PC-9 (cell line): ENCODE data around the gene CITED1. TPM values are rescaled to one million over a fixed set of nuclear protein-coding genes. Genes with fewer than 3 reads are reported as not detected.

Source experiments
- BruUV-seq: library from RNA; stranded (reverse); fragments of 400-500 nt; replicated peaks from 2 replicates; lab custom pipeline; 2021; lab: Mats Ljungman, UMichigan
- CTCF ChIA-PET: fragments of 300-600 bp; sonication (Branson Sonifier 250); formaldehyde crosslinking; loops from one replicate; lab custom pipeline; 2022; ENCODE audit warnings: antibody characterized with exemption; lab: Charles Lee
- POLR2A ChIA-PET: fragments of 300-600 bp; sonication (Branson Sonifier 250); formaldehyde crosslinking; loops from one replicate; lab custom pipeline; 2022; ENCODE audit warnings: antibody characterized with exemption; ENCODE audit not compliant: unreplicated experiment; lab: Charles Lee
- DNase-seq, 2 experiments: peaks; one replicate each; pipeline versions ENCODE4 v3.0.0 to v3.0.0-alpha.2; 2015 to 2022; ENCODE audit warnings: mixed read lengths in 1 of 2
- H2AFZ ChIP-seq: fragments of 200-600 bp; sonication (generic); 2 replicates; pipeline ENCODE4 v1.8.1; 2017; ENCODE audit warnings: antibody characterized with exemption
- H3F3A ChIP-seq: fragments of 200-600 bp; sonication (generic); 2 replicates; pipeline ENCODE4 v1.8.1; 2017; ENCODE audit warnings: antibody characterized with exemption, mild to moderate bottlenecking, low read depth; ENCODE audit not compliant: insufficient read depth
- H3K27ac ChIP-seq: fragments of 200-600 bp; sonication (generic); 2 replicates; pipeline ENCODE4 v1.6.1; 2016; ENCODE audit warnings: mixed run types
- H3K27me3 ChIP-seq: fragments of 200-600 bp; sonication (generic); 2 replicates; pipeline ENCODE4 v1.6.1; 2016; ENCODE audit warnings: low read depth, mixed run types; ENCODE audit not compliant: insufficient read depth
- H3K36me3 ChIP-seq: fragments of 200-600 bp; sonication (generic); 2 replicates; pipeline ENCODE4 v1.6.1; 2016; ENCODE audit warnings: low read depth, mixed run types
- H3K4me1 ChIP-seq: fragments of 200-600 bp; sonication (generic); replicated peaks from 2 replicates; pipeline ENCODE4 v1.6.1; 2016; ENCODE audit warnings: mixed run types; ENCODE audit not compliant: insufficient read depth
- H3K4me2 ChIP-seq: fragments of 200-600 bp; sonication (generic); 2 replicates; pipeline ENCODE4 v1.6.1; 2017; ENCODE audit warnings: mixed run types
- H3K4me3 ChIP-seq: fragments of 200-600 bp; sonication (generic); 2 replicates; pipeline ENCODE4 v1.6.1; 2016; ENCODE audit warnings: mixed run types
- H3K79me2 ChIP-seq: fragments of 200-600 bp; sonication (generic); 2 replicates; pipeline ENCODE4 v1.6.1; 2017; ENCODE audit warnings: low read depth, mixed run types
- H3K9me2 ChIP-seq: fragments of 200-600 bp; sonication (generic); 2 replicates; pipeline ENCODE4 v1.8.1; 2017; ENCODE audit warnings: mild to moderate bottlenecking; ENCODE audit not compliant: insufficient read depth
- H3K9me3 ChIP-seq: fragments of 200-600 bp; sonication (generic); 2 replicates; pipeline ENCODE4 v1.8.1; 2016; ENCODE audit warnings: low read depth; ENCODE audit not compliant: insufficient read depth
- H4K20me1 ChIP-seq: fragments of 200-600 bp; sonication (generic); 2 replicates; pipeline ENCODE4 v1.8.1; 2017; ENCODE audit not compliant: insufficient read depth
- EZH2 ChIP-seq: fragments of 200-600 bp; sonication (generic); IDR thresholded peaks from 2 replicates; pipeline ENCODE4 v1.8.0; 2017; ENCODE audit warnings: antibody characterized with exemption, low read depth
- intact Hi-C: fragments of 100-400 bp; cut with micrococcal nuclease; formaldehyde crosslinking; loops from one replicate; pipeline ENCODE4 v1.10.0; 2022; ENCODE audit not compliant: unreplicated experiment
- total RNA-seq: library from RNA; stranded (reverse); gene quantifications from 2 replicates; pipeline ENCODE4 v1.2.3, GENCODE V29; 2021
- TF ChIP-seq, protein P1 (sequence below): fragments of 200-600 bp; sonication (generic); conservative IDR thresholded peaks from 2 replicates; pipeline ENCODE4 v1.6.1; 2017; ENCODE audit warnings: mixed run types, antibody characterized with exemption, mild to moderate bottlenecking, moderate library complexity

Gene CITED1
- total RNA-seq, 1 experiment from 2014 or later = not detected

DNA sequence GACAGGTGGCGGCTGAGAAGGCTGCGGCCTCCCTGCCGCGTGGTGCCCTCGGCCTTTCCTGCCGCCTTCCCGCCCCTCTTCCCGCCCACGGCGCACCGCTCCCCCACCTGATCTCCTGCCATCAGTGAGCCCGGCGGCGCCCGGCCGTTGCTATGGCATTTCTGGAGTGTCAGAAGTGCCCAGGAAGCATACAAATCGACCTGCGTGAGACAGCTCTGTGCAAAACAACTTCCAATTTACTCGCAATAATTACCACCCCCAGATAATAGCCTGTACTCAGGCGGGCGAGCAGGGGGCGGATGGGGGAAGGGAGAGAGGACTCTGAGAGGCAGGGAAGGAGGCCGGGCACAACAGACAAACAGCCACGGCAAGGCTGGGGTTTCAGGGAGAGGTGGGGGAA lies 50.3 kb downstream of the CITED1 start:
- Histone ChIP-seq H3K27me3 (no peaks in the 10 kb centered on the region), H3K9me2 (no peaks in the 10 kb centered on the region), H3F3A (no peaks in the 10 kb centered on the region), H3K9me3 (no peaks in the 10 kb centered on the region), H2AFZ (no peak overlapping the region), H3K79me2 (no peaks in the 10 kb centered on the region), H4K20me1 (no peaks in the 10 kb centered on the region), H3K4me1 (no peaks in the 10 kb centered on the region), H3K4me3 (no peak overlapping the region), H3K27ac (no peak overlapping the region), H3K4me2 (no peak overlapping the region), H3K36me3 (no peaks in the 10 kb centered on the region)
- intact Hi-C loops = no loop called here
- TF ChIP-seq EZH2 = no peak
- TF ChIP-seq, protein P1, sequence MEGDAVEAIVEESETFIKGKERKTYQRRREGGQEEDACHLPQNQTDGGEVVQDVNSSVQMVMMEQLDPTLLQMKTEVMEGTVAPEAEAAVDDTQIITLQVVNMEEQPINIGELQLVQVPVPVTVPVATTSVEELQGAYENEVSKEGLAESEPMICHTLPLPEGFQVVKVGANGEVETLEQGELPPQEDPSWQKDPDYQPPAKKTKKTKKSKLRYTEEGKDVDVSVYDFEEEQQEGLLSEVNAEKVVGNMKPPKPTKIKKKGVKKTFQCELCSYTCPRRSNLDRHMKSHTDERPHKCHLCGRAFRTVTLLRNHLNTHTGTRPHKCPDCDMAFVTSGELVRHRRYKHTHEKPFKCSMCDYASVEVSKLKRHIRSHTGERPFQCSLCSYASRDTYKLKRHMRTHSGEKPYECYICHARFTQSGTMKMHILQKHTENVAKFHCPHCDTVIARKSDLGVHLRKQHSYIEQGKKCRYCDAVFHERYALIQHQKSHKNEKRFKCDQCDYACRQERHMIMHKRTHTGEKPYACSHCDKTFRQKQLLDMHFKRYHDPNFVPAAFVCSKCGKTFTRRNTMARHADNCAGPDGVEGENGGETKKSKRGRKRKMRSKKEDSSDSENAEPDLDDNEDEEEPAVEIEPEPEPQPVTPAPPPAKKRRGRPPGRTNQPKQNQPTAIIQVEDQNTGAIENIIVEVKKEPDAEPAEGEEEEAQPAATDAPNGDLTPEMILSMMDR = no peak
- ChIA-PET POLR2A (no interaction called here), CTCF (no interaction called here)
- BruUV-seq = no TSS peak
- no peak for DNase-seq

DNA sequence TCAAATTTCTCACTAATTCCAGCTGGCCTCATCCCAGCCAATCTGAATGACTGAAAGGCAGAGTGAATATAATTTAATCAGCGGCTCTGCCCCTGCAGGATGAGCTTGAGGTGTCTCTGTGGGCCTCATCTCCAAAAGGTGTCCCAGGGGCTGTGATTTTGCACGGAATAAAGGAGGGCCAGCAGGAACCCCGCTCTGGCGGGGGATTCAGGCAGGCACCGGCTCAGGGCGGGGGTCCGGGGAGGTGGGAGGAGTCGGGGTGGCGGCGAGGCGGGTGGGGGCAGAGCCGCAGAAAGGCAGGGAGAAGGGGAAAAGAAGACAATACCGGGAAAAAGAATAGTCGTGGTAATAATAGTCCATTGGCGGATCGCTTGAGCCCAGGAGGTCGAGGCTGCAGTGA lies 50.9 kb downstream of the CITED1 start:
- Histone ChIP-seq H4K20me1 (no peaks in the 10 kb centered on the region), H3K79me2 (no peaks in the 10 kb centered on the region), H3K9me3 (no peaks in the 10 kb centered on the region), H3K27me3 (no peaks in the 10 kb centered on the region), H3K27ac (no peak overlapping the region), H3K9me2 (no peaks in the 10 kb centered on the region), H3K4me2 (no peak overlapping the region), H3K4me1 (no peaks in the 10 kb centered on the region), H3K36me3 (no peaks in the 10 kb centered on the region), H3F3A (no peaks in the 10 kb centered on the region), H2AFZ (no peak overlapping the region), H3K4me3 (no peak overlapping the region)
- ChIA-PET CTCF (no interaction called here), POLR2A (no interaction called here)
- no TSS peak for BruUV-seq
- intact Hi-C loops = no loop called here
- TF ChIP-seq, protein P1 = no peak
- TF ChIP-seq EZH2 = no peak
- DNase-seq = no peak

DNA sequence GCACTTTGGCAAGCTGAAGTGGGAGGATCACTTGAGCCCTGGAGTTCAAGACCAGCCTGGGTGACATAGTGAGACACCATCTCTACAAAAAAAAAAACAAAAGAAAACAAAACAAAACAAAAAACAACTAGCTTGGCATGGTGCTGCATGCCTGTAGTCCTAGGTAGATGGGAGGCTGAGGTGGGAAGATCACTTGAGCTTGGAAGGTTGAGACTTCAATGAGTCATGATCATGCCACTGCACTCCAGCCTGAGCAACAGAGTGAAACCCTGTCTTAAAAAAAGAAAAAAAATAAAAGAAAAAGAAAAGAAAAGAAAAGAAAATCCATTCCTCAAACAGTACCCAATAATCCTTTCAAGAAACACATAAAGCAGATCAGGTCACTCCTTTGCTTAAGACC lies 52.0 kb downstream of the CITED1 start:
- intact Hi-C loops = no loop called here

More for the DNA sequence above, 52.0 kb downstream of the CITED1 start:
- no peak overlapping the region for H2AFZ ChIP-seq
- H3K4me1 ChIP-seq = no peaks in the 10 kb centered on the region
- no TSS peak for BruUV-seq
- no peak overlapping the region for H3K27ac ChIP-seq
- no peaks in the 10 kb centered on the region for H3K27me3 ChIP-seq
- DNase-seq = no peak
- H3K4me3 ChIP-seq = no peak overlapping the region
- TF ChIP-seq, protein P1 = no peak
- no peak for TF ChIP-seq EZH2
- H3K9me3 ChIP-seq = no peaks in the 10 kb centered on the region
- no peaks in the 10 kb centered on the region for H3F3A ChIP-seq
- H4K20me1 ChIP-seq = no peaks in the 10 kb centered on the region
- POLR2A ChIA-PET = interaction anchor here (0.7 kb wide), 1 partner anchor 66 kb away, joined by 4 read pairs; no protein-coding TSS in a partner anchor
- no peaks in the 10 kb centered on the region for H3K9me2 ChIP-seq
- H3K36me3 ChIP-seq = no peaks in the 10 kb centered on the region
- CTCF ChIA-PET = no interaction called here
- no peak overlapping the region for H3K4me2 ChIP-seq
- no peaks in the 10 kb centered on the region for H3K79me2 ChIP-seq

Other genes starting within 250 kb of the CITED1 start
- not detected in 2 replicates for gene RTL5, start 174.0 kb downstream of the CITED1 start, total RNA-seq
- gene PIN4, start 124.2 kb downstream of the CITED1 start, total RNA-seq = 5.8 and 9.7 TPM in 2 replicates
- 6.5 and 10.0 TPM in 2 replicates for gene ERCC6L, start 66.9 kb downstream of the CITED1 start, total RNA-seq
- gene RPS4X, start 28.7 kb downstream of the CITED1 start, total RNA-seq = 962 and 967 TPM in 2 replicates